T-helper 22 cell (primary cell): Measurements from ENCODE around the gene BMERB1.
"Not testable (repeated sequence)": the region's sequence is repeated elsewhere in the genome, so short reads cannot be mapped to it uniquely, and the experiment has no call there.

ENCODE experiments used
- DNase-seq: peaks from one replicate; pipeline ENCODE4 v3.0.0-alpha.2; 2020; ENCODE audit warnings: low read depth

Gene BMERB1

GRCh38 chr16:15523939-15524338 lies 89.6 kb downstream of the BMERB1 start:
- no peak for DNase-seq

- no peak for DNase-seq
These were observed 90.6 kb downstream of the BMERB1 start for GRCh38 chr16:15524966-15525365.

- DNase-seq = no peak
These were observed 91.7 kb downstream of the BMERB1 start for GRCh38 chr16:15526097-15526496.

DNA sequence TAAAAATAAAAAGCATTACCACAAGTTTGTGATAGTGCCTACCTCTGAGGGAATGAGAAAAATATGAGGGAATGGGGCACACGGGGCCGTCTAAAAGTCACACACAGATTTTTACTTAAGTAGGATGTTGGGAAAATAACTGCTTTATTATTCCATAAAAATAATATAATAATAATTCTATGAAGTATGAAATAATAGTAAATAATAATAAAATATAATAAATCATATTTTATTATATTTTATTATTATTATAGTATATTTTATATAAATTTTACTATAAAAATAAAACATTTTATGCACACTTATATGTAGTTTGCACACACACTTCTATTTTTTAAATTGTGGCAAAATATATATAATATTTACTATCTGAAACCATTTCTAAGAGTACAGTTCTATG lies 92.3 kb downstream of the BMERB1 start:
- DNase-seq = no peak

DNA sequence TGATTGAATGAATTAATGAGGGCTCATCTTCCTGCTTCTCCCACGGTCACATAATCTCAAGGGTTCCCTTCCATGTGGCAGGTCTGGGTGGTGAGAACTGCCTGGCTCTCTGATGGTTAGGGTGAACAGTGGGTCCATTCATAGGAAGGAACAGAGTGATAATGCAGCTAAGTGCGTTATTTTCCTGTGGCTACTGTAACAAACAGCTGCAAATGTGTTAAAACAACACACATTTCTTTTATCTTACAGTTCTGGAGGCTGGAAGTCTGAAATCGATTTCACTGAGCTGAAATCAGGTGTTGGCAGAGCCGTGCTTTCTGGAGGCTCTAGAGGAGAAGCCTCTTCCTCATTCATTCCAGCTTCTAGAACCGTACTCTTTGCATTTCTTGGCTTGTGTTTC lies 95.3 kb downstream of the BMERB1 start:
- DNase-seq = no peak

- DNase-seq = no peak
These were observed 95.7 kb downstream of the BMERB1 start for GRCh38 chr16:15530085-15530484.

DNA sequence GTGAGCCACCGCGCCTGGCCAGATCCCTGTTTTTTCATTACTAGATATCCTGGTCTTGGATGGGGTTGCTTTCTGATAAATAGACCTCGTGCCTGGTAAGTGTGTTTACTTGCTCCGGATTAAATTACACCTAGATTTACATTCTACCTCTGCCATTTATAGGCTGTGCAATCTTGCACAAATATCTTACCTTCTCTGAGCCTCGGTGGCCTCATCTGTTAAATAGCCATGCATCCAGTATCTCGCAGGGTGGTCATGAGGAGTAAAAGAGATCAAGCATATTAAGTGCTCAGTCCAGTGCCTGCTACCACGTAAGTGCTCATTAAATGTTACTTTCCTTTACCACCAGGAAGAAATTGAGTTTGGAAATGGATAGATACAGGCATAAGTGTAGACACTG lies 98.4 kb downstream of the BMERB1 start:
- DNase-seq = no peak

GRCh38 chr16:15533386-15533785 lies 99.0 kb downstream of the BMERB1 start:
- no peak for DNase-seq

DNA sequence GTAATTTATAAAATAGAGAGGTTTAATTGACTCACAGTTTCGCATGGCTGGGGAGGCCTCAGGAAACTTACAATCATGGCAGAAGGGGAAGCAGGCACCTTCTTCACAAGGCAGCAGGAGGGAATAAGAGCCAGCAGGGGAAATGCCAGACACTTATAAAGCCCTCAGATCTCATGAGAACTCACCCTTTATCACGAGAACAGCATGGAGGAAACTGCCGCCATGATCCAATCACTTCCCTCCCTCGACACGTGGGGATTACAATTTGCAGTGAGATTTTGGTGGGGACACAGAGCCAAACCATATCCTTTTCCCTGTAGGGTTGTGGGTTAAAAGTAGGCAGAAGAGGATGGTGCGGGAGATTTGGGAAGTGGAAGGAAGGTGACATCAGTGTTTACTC lies 101.4 kb downstream of the BMERB1 start:
- DNase-seq = no peak

GRCh38 chr16:15536843-15537242 lies 102.5 kb downstream of the BMERB1 start:
- DNase-seq = no peak

GRCh38 chr16:15538507-15538906 lies 104.1 kb downstream of the BMERB1 start:
- DNase-seq = no peak

DNA sequence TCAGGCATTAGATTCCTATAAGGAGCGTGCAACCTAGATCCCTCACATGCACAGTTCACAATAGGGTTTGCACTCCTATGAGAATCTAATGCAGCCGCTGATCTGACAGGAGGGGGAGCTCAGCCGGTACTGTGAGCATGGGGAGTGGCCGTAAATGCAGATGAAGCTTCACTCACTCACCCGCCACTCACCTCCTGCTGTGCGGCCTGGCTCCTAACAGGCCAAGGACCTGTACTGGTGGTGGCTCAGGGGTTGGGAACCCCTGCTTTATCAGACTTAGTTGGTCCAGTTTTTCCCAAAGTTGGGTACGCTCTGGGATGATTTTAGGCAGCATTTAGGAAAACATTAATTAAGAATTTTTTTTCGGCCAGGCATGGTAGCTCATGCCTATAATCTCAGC lies 104.8 kb downstream of the BMERB1 start:
- DNase-seq = no peak

GRCh38 chr16:15542261-15542660 lies 107.9 kb downstream of the BMERB1 start:
- no peak for DNase-seq

- DNase-seq = no peak
These were observed 108.5 kb downstream of the BMERB1 start for GRCh38 chr16:15542734-15543347.

GRCh38 chr16:15544405-15544804 lies 110.0 kb downstream of the BMERB1 start:
- no peak for DNase-seq

DNA sequence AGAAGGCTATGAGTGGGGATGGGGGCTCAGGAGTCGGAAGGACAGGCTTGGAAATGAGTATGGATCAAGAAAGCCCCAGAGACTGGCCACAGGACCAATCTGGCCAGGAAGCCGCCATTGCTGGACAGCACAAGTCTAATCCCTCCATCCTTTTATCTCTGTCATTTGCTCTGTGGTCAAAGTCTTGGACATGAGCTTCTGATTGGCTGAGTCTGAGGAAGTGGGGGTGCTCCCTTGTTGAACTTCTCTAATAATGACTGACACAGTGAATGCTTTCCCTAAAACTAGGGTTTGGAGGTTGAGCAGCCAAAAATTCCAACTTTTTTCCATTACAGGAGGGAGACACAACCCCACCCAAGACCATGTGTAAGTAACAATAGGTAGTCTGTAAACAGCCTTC lies 111.2 kb downstream of the BMERB1 start:
- no peak for DNase-seq

DNA sequence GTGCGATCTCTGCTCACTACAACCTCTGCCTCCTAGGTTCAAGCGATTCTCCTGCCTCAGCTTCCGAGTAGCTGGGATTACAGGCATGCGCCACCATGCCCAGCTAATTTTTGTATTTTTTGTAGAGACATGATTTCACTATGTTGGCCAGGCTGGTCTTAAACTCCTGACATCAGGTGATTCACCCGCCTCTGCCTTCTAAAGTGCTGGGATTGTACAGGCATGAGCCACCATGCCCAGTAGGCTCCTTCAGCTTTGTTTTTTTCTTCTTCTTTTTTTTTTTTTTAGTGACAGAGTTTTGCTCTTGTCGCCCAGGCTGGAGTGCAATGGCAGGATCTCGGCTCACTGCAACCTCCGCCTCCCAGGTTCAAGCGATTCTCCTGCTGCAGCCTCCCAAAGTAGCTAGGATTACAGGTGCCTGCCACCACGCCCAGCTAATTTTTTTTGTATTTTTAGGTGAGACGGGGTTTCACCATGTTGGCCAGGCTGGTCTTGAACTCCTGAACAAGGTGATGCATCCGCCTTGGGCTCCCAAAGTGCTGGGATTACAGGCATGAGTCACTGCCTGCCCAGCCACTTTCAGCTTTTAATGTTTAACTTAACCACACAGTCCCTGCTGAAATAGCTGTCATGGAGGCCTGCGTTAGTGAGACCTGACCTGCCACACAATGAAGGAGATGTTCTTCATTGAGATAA lies 112.8 kb downstream of the BMERB1 start:
- DNase-seq = not testable (repeated sequence)

- no peak for DNase-seq
These were observed 113.3 kb downstream of the BMERB1 start for GRCh38 chr16:15547768-15548096.

DNA sequence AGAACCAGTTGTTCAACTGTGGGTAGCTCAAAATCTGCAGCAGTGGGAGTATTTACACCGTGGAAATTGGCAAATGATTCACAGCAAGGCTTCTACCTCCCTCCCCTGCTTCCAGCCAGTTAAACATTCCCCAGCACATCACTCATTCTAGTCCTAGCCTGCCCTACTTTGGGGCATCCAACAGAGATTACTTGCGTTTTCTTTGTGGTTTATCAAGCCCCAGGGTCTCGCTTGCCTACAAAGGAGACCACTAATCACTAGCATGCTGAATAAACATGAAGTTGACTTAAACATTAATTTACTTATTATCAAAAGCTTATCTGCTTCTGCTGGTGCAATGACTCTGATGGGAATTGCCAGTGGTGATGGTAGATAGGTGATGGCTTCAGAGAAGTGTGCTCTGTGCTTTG lies 114.1 kb downstream of the BMERB1 start:
- DNase-seq = no peak

DNA sequence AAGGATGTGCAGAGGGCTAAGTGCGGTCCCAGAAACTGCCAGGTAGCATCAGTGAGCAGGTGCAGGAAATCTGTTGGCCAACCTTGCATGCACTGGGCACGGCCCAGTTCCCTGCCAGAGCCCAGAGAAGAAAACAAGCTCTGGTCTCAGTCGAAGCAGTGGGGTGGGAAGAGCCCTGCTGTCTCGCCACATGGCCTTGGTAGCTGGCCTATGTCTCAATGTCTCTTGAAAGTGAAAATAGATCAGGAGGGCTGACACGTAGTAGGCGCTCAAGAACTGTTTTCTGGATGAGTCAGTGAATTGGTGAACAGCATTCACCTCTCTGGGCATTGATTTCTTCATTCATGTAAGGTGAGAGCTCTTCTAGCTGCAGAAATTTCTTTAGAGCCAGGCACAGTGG lies 118.1 kb downstream of the BMERB1 start:
- no peak for DNase-seq

- no peak for DNase-seq
These were observed 119.1 kb downstream of the BMERB1 start for GRCh38 chr16:15553313-15554088.

GRCh38 chr16:15556130-15556529 lies 121.7 kb downstream of the BMERB1 start:
- no peak for DNase-seq

- no peak for DNase-seq
These were observed 122.9 kb downstream of the BMERB1 start for GRCh38 chr16:15557258-15557657.
